Left ventricle myocardium inferior (tissue), 1 donor: ENCODE data around the gene NKX2-8. TPM values are rescaled to one million over a fixed set of nuclear protein-coding genes. Genes with fewer than 3 reads are reported as not detected.

ENCODE experiments used
- DNase-seq: peaks from one replicate; pipeline ENCODE4 v3.0.0-alpha.2; 2020
- H3K27ac ChIP-seq: fragments of 200-600 bp; replicated peaks from 2 replicates; pipeline ENCODE4 v1.8.0; 2021
- H3K27me3 ChIP-seq: fragments of 200-600 bp; 2 replicates; pipeline ENCODE4 v1.8.0; 2021; ENCODE audit warnings: low read depth
- H3K36me3 ChIP-seq: fragments of 200-600 bp; 2 replicates; pipeline ENCODE4 v1.8.0; 2021
- H3K4me1 ChIP-seq: fragments of 200-600 bp; 2 replicates; pipeline ENCODE4 v1.8.0; 2021
- H3K4me3 ChIP-seq: fragments of 200-600 bp; 2 replicates; pipeline ENCODE4 v1.8.0; 2021; ENCODE audit warnings: mild to moderate bottlenecking, moderate library complexity
- H3K9me3 ChIP-seq: fragments of 200-600 bp; replicated peaks from 2 replicates; pipeline ENCODE4 v1.8.0; 2021
- CTCF ChIP-seq: fragments of 200-600 bp; IDR thresholded peaks from 2 replicates; pipeline ENCODE4 v1.8.0; 2021; ENCODE audit warnings: antibody characterized with exemption, mild to moderate bottlenecking, borderline replicate concordance
- intact Hi-C: fragments of 100-400 bp; cut with micrococcal nuclease; formaldehyde crosslinking; loops from one replicate; pipeline ENCODE4 v1.11.0; 2022
- long read RNA-seq: library from polyadenylated mRNA; unstranded; transcript quantifications from one replicate; pipeline ENCODE4 v2.0.0, GENCODE V29; 2021
- total RNA-seq: library from RNA; stranded (reverse); fragmentation: NEBNext Ultra II Directional; extraction: Animal tissue kit (Norgen Biotek cat#: 25700); gene quantifications from one replicate; pipeline ENCODE4 v1.2.1, GENCODE V29; 2021
- donor health status: DM: no; HTN: yes; CAD: no; lungs with severe emphysema.

Gene NKX2-8
- not detected for total RNA-seq
- long read RNA-seq: 0 reads

- H3K4me3 ChIP-seq: peak within 1 kb of the TSS; percentile 62
- no peak for DNase-seq
- no peaks in the 10 kb centered on the region for H3K36me3 ChIP-seq
- H3K4me1 ChIP-seq: peaks cover 34% of the 10 kb centered on the region
- peaks cover 100% of the 10 kb centered on the region for H3K27me3 ChIP-seq
- no peak for TF ChIP-seq CTCF
- H3K27ac ChIP-seq: no peak within 1 kb of the TSS
- H3K9me3 ChIP-seq: no peaks in the 10 kb centered on the region
- intact Hi-C loops: no loop called here
Measured at GRCh38 chr14:36582011-36582873, at the start of gene NKX2-8. Gene NKX2-8 (minus strand): TSS chr14:36582614. CDS start chr14:36582389, 225 bp downstream.

- no peaks in the 10 kb centered on the region for H3K9me3 ChIP-seq
- no peaks in the 10 kb centered on the region for H3K36me3 ChIP-seq
- intact Hi-C loops: no loop called here
- H3K4me1 ChIP-seq: no peaks in the 10 kb centered on the region
- H3K27me3 ChIP-seq: peaks cover 82% of the 10 kb centered on the region
- H3K4me3 ChIP-seq: no peak overlapping the region
- DNase-seq: no peak
- no peak overlapping the region for H3K27ac ChIP-seq
- no peak for TF ChIP-seq CTCF
Measured at GRCh38 chr14:36627981-36628380, 45.6 kb upstream of the NKX2-8 start.

GRCh38 chr14:36626151-36626550 lies 43.7 kb upstream of the NKX2-8 start:
- peaks cover 13% of the 10 kb centered on the region for H3K9me3 ChIP-seq
- intact Hi-C loops: no loop called here
- H3K4me3 ChIP-seq: no peak overlapping the region
- DNase-seq: no peak
- no peaks in the 10 kb centered on the region for H3K4me1 ChIP-seq
- no peak for TF ChIP-seq CTCF
- no peaks in the 10 kb centered on the region for H3K36me3 ChIP-seq
- H3K27ac ChIP-seq: no peak overlapping the region
- peaks cover 74% of the 10 kb centered on the region for H3K27me3 ChIP-seq

GRCh38 chr14:36625436-36625835 lies 43.0 kb upstream of the NKX2-8 start:
- intact Hi-C loops: no loop called here
- Histone ChIP-seq H3K36me3 (no peaks in the 10 kb centered on the region), H3K27ac (no peak overlapping the region), H3K9me3 (peaks cover 17% of the 10 kb centered on the region), H3K27me3 (peaks cover 80% of the 10 kb centered on the region), H3K4me1 (no peaks in the 10 kb centered on the region), H3K4me3 (no peak overlapping the region)
- DNase-seq: no peak
- TF ChIP-seq CTCF: no peak

- H3K4me3 ChIP-seq: no peak overlapping the region
- H3K4me1 ChIP-seq: no peaks in the 10 kb centered on the region
- peaks cover 84% of the 10 kb centered on the region for H3K27me3 ChIP-seq
- TF ChIP-seq CTCF: no peak
- peaks cover 18% of the 10 kb centered on the region for H3K9me3 ChIP-seq
- no peak overlapping the region for H3K27ac ChIP-seq
- intact Hi-C loops: no loop called here
- DNase-seq: no peak
- no peaks in the 10 kb centered on the region for H3K36me3 ChIP-seq
Measured at GRCh38 chr14:36625014-36625413, 42.6 kb upstream of the NKX2-8 start.
